Astrocyte (in vitro differentiated cells and primary cell): Measurements from ENCODE around the gene ABCA4. TPM values are rescaled to one million over a fixed set of nuclear protein-coding genes. Genes with fewer than 3 reads are reported as not detected.
A peak's percentile ranks its signal among the peaks of the same experiment; 100 is the strongest.

ENCODE experiments used
- DNase-seq: peaks from one replicate; pipeline ENCODE4 v3.0.0-alpha.2; 2010; ENCODE audit warnings: low read depth
- FAIRE-seq: peaks from 2 replicates; lab custom pipeline; 2011; peaks lifted over from hg19 to GRCh38; lab: Jason Lieb, UNC
- H2AFZ ChIP-seq: 2 replicates; pipeline ENCODE4 v1.6.0; 2012; ENCODE audit warnings: low read depth, low read length, inconsistent platforms
- H3K27ac ChIP-seq: 2 replicates; pipeline ENCODE4 v1.5.1; 2011; ENCODE audit warnings: low read depth, low read length, inconsistent platforms
- H3K27me3 ChIP-seq: 2 replicates; pipeline ENCODE4 v1.6.0; 2011; ENCODE audit warnings: low read length, inconsistent platforms; ENCODE audit not compliant: insufficient read depth
- H3K36me3 ChIP-seq: 2 replicates; pipeline ENCODE4 v1.5.1; 2011; ENCODE audit warnings: low read length, inconsistent platforms; ENCODE audit not compliant: insufficient read depth
- H3K4me1 ChIP-seq: 2 replicates; pipeline ENCODE4 v1.5.1; 2011; ENCODE audit warnings: low read length, inconsistent platforms; ENCODE audit not compliant: insufficient read depth
- H3K4me2 ChIP-seq: 2 replicates; pipeline ENCODE4 v1.6.0; 2012; ENCODE audit warnings: low read length, inconsistent platforms
- H3K4me3 ChIP-seq: 2 replicates; pipeline ENCODE4 v1.5.1; 2011; ENCODE audit warnings: low read depth, mild to moderate bottlenecking, low read length, inconsistent platforms; ENCODE audit not compliant: insufficient read depth
- H3K79me2 ChIP-seq: 2 replicates; pipeline ENCODE4 v1.6.0; 2012; ENCODE audit warnings: mild to moderate bottlenecking, low read length, inconsistent platforms; ENCODE audit not compliant: insufficient read depth
- H3K9ac ChIP-seq: 2 replicates; pipeline ENCODE4 v1.6.0; 2012; ENCODE audit warnings: mild to moderate bottlenecking, low read length, inconsistent platforms
- H3K9me3 ChIP-seq: 2 replicates; pipeline ENCODE4 v1.5.1; 2012; ENCODE audit warnings: low read depth, mild to moderate bottlenecking, low read length, inconsistent platforms; ENCODE audit not compliant: insufficient read depth
- H4K20me1 ChIP-seq: 2 replicates; pipeline ENCODE4 v1.6.0; 2012; ENCODE audit warnings: low read length, inconsistent platforms; ENCODE audit not compliant: insufficient read depth
- H3K27ac Mint-ChIP-seq: one replicate; pipeline ENCODE4 v1.8.0; 2021; ENCODE audit warnings: mild to moderate bottlenecking, mixed read lengths; ENCODE audit not compliant: unreplicated experiment
- H3K27me3 Mint-ChIP-seq: one replicate; pipeline ENCODE4 v1.8.0; 2021; ENCODE audit warnings: low read depth, mixed read lengths; ENCODE audit not compliant: unreplicated experiment
- H3K36me3 Mint-ChIP-seq: one replicate; pipeline ENCODE4 v1.8.0; 2021; ENCODE audit warnings: low read depth, mixed read lengths; ENCODE audit not compliant: unreplicated experiment
- H3K4me1 Mint-ChIP-seq: one replicate; pipeline ENCODE4 v1.8.0; 2021; ENCODE audit warnings: low read depth, mixed read lengths; ENCODE audit not compliant: unreplicated experiment
- H3K4me3 Mint-ChIP-seq: one replicate; pipeline ENCODE4 v1.8.0; 2021; ENCODE audit warnings: mild to moderate bottlenecking, moderate library complexity, mixed read lengths; ENCODE audit not compliant: unreplicated experiment
- H3K9me3 Mint-ChIP-seq: one replicate; pipeline ENCODE4 v1.8.0; 2021; ENCODE audit warnings: mild to moderate bottlenecking, mixed read lengths; ENCODE audit not compliant: unreplicated experiment
- EZH2 ChIP-seq: IDR thresholded peaks from 2 replicates; pipeline ENCODE4 v1.6.1; 2012; ENCODE audit warnings: mild to moderate bottlenecking, low read length, inconsistent platforms; ENCODE audit not compliant: insufficient read depth
- total RNA-seq: library from RNA; stranded (reverse); gene quantifications from 2 replicates; pipeline ENCODE4 v1.2.1, GENCODE V29; 2021
- TF ChIP-seq, protein P1 (sequence below): IDR thresholded peaks from 2 replicates; pipeline ENCODE4 v1.5.1; 2011; ENCODE audit warnings: low read depth, mild to moderate bottlenecking, inconsistent platforms, low read length, moderate library complexity; ENCODE audit not compliant: insufficient read depth

The ABCA4 gene
- total RNA-seq, 1 donor from 2014 or later = 0.20 TPM

DNA sequence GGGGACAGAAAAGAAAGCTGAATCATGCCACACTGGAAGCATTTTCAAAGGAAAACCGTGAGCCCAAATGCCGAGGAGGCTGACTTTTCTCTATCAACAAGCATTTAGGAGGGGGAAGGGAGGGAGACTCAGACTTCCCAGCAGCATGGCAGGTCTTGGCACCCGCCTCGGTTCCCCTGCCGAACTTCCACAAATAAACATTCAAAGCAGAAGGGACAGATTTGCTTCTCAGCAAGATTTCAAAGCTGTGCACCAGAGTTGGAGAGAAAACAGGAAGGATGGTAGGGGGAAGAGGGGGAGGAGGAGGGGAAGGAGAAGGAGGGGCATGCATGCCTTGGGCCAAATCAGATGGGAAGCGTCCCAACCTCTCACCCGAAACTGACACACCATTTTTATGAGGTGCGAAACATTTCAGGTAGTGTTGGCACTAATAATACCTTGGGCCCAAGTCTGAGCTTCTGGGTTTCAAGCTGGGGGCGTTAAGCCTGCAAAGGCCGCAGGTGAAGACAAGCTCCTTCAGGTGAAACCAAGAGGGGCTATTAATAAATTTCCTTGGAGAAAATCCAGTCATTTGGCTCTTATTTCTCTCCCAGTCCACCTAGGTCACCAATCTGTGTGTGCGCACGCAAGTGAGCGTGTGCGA lies 26.4 kb downstream of the ABCA4 start:
- H3K9ac ChIP-seq = peak overlapping the region; percentile 84
- H3K9me3 ChIP-seq = no peaks in the 10 kb centered on the region
- Mint-ChIP-seq H3K4me3 (no peak overlapping the region), H3K27me3 (no peaks in the 10 kb centered on the region), H3K36me3 (no peaks in the 10 kb centered on the region), H3K9me3 (no peaks in the 10 kb centered on the region), H3K4me1 (peaks cover 52% of the 10 kb centered on the region), H3K27ac (peak overlapping the region; percentile 89)
- no peaks in the 10 kb centered on the region for H3K36me3 ChIP-seq
- H3K4me3 ChIP-seq = peak overlapping the region; percentile 29
- TF ChIP-seq, protein P1, sequence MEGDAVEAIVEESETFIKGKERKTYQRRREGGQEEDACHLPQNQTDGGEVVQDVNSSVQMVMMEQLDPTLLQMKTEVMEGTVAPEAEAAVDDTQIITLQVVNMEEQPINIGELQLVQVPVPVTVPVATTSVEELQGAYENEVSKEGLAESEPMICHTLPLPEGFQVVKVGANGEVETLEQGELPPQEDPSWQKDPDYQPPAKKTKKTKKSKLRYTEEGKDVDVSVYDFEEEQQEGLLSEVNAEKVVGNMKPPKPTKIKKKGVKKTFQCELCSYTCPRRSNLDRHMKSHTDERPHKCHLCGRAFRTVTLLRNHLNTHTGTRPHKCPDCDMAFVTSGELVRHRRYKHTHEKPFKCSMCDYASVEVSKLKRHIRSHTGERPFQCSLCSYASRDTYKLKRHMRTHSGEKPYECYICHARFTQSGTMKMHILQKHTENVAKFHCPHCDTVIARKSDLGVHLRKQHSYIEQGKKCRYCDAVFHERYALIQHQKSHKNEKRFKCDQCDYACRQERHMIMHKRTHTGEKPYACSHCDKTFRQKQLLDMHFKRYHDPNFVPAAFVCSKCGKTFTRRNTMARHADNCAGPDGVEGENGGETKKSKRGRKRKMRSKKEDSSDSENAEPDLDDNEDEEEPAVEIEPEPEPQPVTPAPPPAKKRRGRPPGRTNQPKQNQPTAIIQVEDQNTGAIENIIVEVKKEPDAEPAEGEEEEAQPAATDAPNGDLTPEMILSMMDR = no peak
- no peak for TF ChIP-seq EZH2
- H3K4me1 ChIP-seq = peaks cover 55% of the 10 kb centered on the region
- no peaks in the 10 kb centered on the region for H4K20me1 ChIP-seq
- H3K27me3 ChIP-seq = no peaks in the 10 kb centered on the region
- H3K4me2 ChIP-seq = peak overlapping the region; percentile 77
- peak overlapping the region; percentile 31 for H2AFZ ChIP-seq
- DNase-seq = peak; percentile 81
- H3K79me2 ChIP-seq = no peaks in the 10 kb centered on the region
- FAIRE-seq = peak; percentile 32
- peak overlapping the region; percentile 97 for H3K27ac ChIP-seq

DNA sequence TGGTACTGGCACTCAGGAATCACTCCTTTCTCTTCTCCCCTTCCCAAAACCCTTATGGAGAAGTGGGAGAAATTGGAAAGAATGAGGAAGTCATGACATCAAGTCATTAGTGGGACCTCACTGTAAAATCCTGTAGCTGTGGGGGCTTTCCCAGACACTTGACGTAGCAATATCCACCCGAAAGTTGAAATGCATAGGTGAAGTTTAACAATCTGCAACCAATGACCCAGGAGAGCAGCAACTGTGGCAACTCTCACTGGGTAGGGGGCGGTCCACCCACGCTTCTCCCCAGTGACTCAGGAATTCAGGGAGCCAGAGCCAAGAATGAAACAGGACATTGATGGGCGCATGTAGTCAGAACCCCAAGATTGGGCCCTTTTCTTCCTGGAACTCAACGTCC lies 27.0 kb downstream of the ABCA4 start:
- peak overlapping the region; percentile 84 for H3K9ac ChIP-seq
- H3K4me1 Mint-ChIP-seq = peaks cover 52% of the 10 kb centered on the region
- peak overlapping the region; percentile 77 for H3K4me2 ChIP-seq

More for the DNA sequence above, 27.0 kb downstream of the ABCA4 start:
- no peak overlapping the region for H3K4me3 Mint-ChIP-seq
- no peaks in the 10 kb centered on the region for H3K27me3 Mint-ChIP-seq
- peak overlapping the region; percentile 89 for H3K27ac Mint-ChIP-seq
- no peaks in the 10 kb centered on the region for H3K36me3 ChIP-seq
- H3K36me3 Mint-ChIP-seq = no peaks in the 10 kb centered on the region
- no peaks in the 10 kb centered on the region for H3K9me3 ChIP-seq
- TF ChIP-seq EZH2 = no peak
- TF ChIP-seq, protein P1 = no peak
- no peak for FAIRE-seq
- no peaks in the 10 kb centered on the region for H3K9me3 Mint-ChIP-seq
- peak overlapping the region; percentile 97 for H3K27ac ChIP-seq
- no peaks in the 10 kb centered on the region for H3K27me3 ChIP-seq
- H3K4me3 ChIP-seq = peak overlapping the region; percentile 29
- no peaks in the 10 kb centered on the region for H3K79me2 ChIP-seq
- H2AFZ ChIP-seq = peak overlapping the region; percentile 31
- peak; percentile 74 for DNase-seq
- no peaks in the 10 kb centered on the region for H4K20me1 ChIP-seq
- peaks cover 55% of the 10 kb centered on the region for H3K4me1 ChIP-seq
